SKM-1 treated with dmso at 0.1 percent for 144 hours (cell line): ENCODE data around the gene FGF22.

Experiments
- DNase-seq: peaks from one replicate; lab custom pipeline; 2025; ENCODE audit not compliant: unreplicated experiment; lab: John Stamatoyannopoulos, UW

Gene FGF22

GRCh38 chr19:642767-643727 lies 3.4 kb downstream of the FGF22 start:
- DNase-seq, result no peak

- no peak for DNase-seq
Observed at GRCh38 chr19:643736-644135, 4.1 kb downstream of the FGF22 start.

- no peak for DNase-seq
Observed at GRCh38 chr19:644363-644762, 4.7 kb downstream of the FGF22 start.

- DNase-seq, result no peak
Observed at GRCh38 chr19:644789-645188, 5.1 kb downstream of the FGF22 start.

- DNase-seq, result no peak
Observed at GRCh38 chr19:645912-646778, 6.5 kb downstream of the FGF22 start.

GRCh38 chr19:646779-647565 lies 7.3 kb downstream of the FGF22 start:
- DNase-seq, result no peak

GRCh38 chr19:647566-648284 lies 8.0 kb downstream of the FGF22 start:
- no peak for DNase-seq

GRCh38 chr19:648305-648704 lies 8.6 kb downstream of the FGF22 start:
- no peak for DNase-seq

GRCh38 chr19:648904-649801 lies 9.5 kb downstream of the FGF22 start:
- DNase-seq, result no peak

- no peak for DNase-seq
Observed at GRCh38 chr19:650121-650520, 10.4 kb downstream of the FGF22 start.

GRCh38 chr19:651114-651818 lies 11.6 kb downstream of the FGF22 start:
- DNase-seq, result no peak

- no peak for DNase-seq
Observed at GRCh38 chr19:651991-652390, 12.3 kb downstream of the FGF22 start.

GRCh38 chr19:652467-653389 lies 13.0 kb downstream of the FGF22 start:
- no peak for DNase-seq

GRCh38 chr19:653425-653824 lies 13.7 kb downstream of the FGF22 start:
- no peak for DNase-seq

- DNase-seq, result no peak
Observed at GRCh38 chr19:655691-656090, 16.0 kb downstream of the FGF22 start.

GRCh38 chr19:656751-657559 lies 17.3 kb downstream of the FGF22 start:
- no peak for DNase-seq

- DNase-seq, result no peak
Observed at GRCh38 chr19:657611-658010, 17.9 kb downstream of the FGF22 start.
